Left lung (tissue), 10 donors: ENCODE data around the gene CEP295NL. TPM values are rescaled to one million over a fixed set of nuclear protein-coding genes. Genes with fewer than 3 reads are reported as not detected.

Experiments used
- ATAC-seq: fragments of 200-7000 bp; cut with Tn5 transposase; one replicate; pipeline ENCODE4 v1.9.1; 2020; ENCODE audit warnings: moderate library complexity
- DNase-seq, 4 donors: peaks; one replicate each; pipeline ENCODE4 v3.0.0-alpha.2; 2013 to 2020
- H3K27ac ChIP-seq, 2 donors: fragments of 200-600 bp; sonication (generic) in 1 of 2; one replicate each; pipeline versions ENCODE4 v1.5.0 to v1.8.0; 2020 to 2021
- H3K27me3 ChIP-seq, 2 donors: fragments of 200-600 bp; sonication (generic) in 1 of 2; one replicate each; pipeline versions ENCODE4 v1.5.0 to v1.8.0; 2020 to 2021
- H3K36me3 ChIP-seq, 2 donors: fragments of 200-600 bp; sonication (generic) in 1 of 2; one replicate each; pipeline versions ENCODE4 v1.5.0 to v1.8.0; 2020 to 2021
- H3K4me1 ChIP-seq, 2 donors: fragments of 200-600 bp; one replicate each; pipeline ENCODE4 v1.8.0; 2021
- H3K4me3 ChIP-seq, 2 donors: fragments of 200-600 bp; sonication (generic) in 1 of 2; one replicate each; pipeline versions ENCODE4 v1.5.0 to v1.8.0; 2020 to 2021; ENCODE audit warnings: mild to moderate bottlenecking in 1 of 2
- H3K9me3 ChIP-seq, 2 donors: fragments of 200-600 bp; sonication (generic) in 1 of 2; one replicate each; pipeline versions ENCODE4 v1.5.0 to v1.8.0; 2020 to 2021
- CTCF ChIP-seq, 2 donors: fragments of 200-600 bp; sonication (generic) in 1 of 2; IDR thresholded peaks; one replicate each; pipeline versions ENCODE4 v1.5.0 to v1.8.0; 2021; ENCODE audit warnings: antibody characterized with exemption in 2 of 2
- intact Hi-C, 2 donors: fragments of 100-400 bp; cut with DNase I; formaldehyde crosslinking; loops; one replicate each; pipeline versions ENCODE4 v1.11.2 to v1.14.2; 2022
- polyA plus RNA-seq, 6 donors: library from polyadenylated mRNA; unstranded; fragments of 120-200 nt; gene quantifications; one replicate each; pipeline ENCODE4 v1.2.1, GENCODE V29; 2013; ENCODE audit not compliant: insufficient read length in 6 of 6
- total RNA-seq, 2 donors: library from RNA; stranded (reverse); fragmentation: NEBNext Ultra II Directional; extraction: Animal tissue kit (Norgen Biotek cat#: 25700); gene quantifications; one replicate each; pipeline ENCODE4 v1.2.1, GENCODE V29; 2021
- donor health status: DM: no; HTN: yes; CAD: no.
- donor health status: DM: no; HTN: no; CAD: no.

Gene CEP295NL
- total and polyA plus RNA-seq, 8 donors, result 0.37 to 6.6 (median 0.72) TPM

- Histone ChIP-seq H3K27ac (no peak overlapping the region), H3K36me3 (no peaks in the 10 kb centered on the region), H3K4me3 (no peak overlapping the region), H3K9me3 (no peaks in the 10 kb centered on the region), H3K27me3 (no peaks in the 10 kb centered on the region), H3K4me1 (peaks cover 16 to 30% of the 10 kb centered on the region in 2 donors)
- no peak for ATAC-seq
- no peak for TF ChIP-seq CTCF (IDR thresholded peaks at IDR 0.05)
- DNase-seq, result peak in 1 of 4 donors; percentile 45
- intact Hi-C loops, result no loop called here
Measured at GRCh38 chr17:78929908-78930775, 27.1 kb upstream of the CEP295NL start.

- no peaks in the 10 kb centered on the region for H3K27me3 ChIP-seq
- no peaks in the 10 kb centered on the region for H3K9me3 ChIP-seq
- peak overlapping the region; percentile 45 to 74 for H3K4me3 ChIP-seq
- TF ChIP-seq CTCF (IDR thresholded peaks at IDR 0.05), result no peak
- no peaks in the 10 kb centered on the region for H3K36me3 ChIP-seq
- ATAC-seq (peak; percentile 68), DNase-seq (peak; percentile 80 to 91 (median 88))
- peaks cover 18 to 45% of the 10 kb centered on the region in 2 donors for H3K4me1 ChIP-seq
- intact Hi-C loops, result no loop called here
- peak overlapping the region; percentile 92 for H3K27ac ChIP-seq
Measured at GRCh38 chr17:78925662-78926555, 22.9 kb upstream of the CEP295NL start.

DNA sequence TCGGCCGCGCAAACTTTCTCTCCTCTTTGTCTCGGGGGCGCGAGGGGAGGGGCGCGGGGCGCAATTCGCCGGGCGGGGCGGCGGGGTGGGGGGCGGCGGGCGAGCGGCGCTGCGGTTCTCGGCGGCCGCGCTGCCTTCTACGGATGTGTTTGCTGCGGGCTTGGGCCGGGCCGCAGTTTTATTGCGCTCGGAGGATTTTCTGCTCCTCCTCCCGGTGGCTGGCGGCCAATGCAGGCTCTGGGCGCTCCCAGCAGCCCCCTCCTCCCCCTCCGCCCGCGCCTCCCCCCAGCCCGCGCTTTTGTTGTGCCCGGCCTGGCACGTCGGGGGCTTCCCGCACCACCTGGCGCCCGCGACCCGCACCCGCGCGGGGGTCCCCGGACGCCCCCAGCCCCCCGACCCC, 22.2 kb upstream of the CEP295NL start, which contains the start of gene TIMP2:
Gene TIMP2 (minus strand): TSS at position 154 of the 400 bp plus-strand sequence. CDS start 299 bp downstream, outside the sequence.
- H3K4me3 ChIP-seq, result peak within 1 kb of the TSS; percentile 72 to 74
- peak; percentile 18 to 65 for TF ChIP-seq CTCF (IDR thresholded peaks at IDR 0.05)
- no peaks in the 10 kb centered on the region for H3K27me3 ChIP-seq
- ATAC-seq (peak; percentile 67), DNase-seq (peak; percentile 90 to 96 (median 92))
- no peaks in the 10 kb centered on the region for H3K36me3 ChIP-seq
- intact Hi-C loops, result no loop called here
- H3K27ac ChIP-seq, result peak within 1 kb of the TSS; percentile 92
- peaks cover 24 to 52% of the 10 kb centered on the region in 2 donors for H3K4me1 ChIP-seq
- H3K9me3 ChIP-seq, result no peaks in the 10 kb centered on the region

DNA sequence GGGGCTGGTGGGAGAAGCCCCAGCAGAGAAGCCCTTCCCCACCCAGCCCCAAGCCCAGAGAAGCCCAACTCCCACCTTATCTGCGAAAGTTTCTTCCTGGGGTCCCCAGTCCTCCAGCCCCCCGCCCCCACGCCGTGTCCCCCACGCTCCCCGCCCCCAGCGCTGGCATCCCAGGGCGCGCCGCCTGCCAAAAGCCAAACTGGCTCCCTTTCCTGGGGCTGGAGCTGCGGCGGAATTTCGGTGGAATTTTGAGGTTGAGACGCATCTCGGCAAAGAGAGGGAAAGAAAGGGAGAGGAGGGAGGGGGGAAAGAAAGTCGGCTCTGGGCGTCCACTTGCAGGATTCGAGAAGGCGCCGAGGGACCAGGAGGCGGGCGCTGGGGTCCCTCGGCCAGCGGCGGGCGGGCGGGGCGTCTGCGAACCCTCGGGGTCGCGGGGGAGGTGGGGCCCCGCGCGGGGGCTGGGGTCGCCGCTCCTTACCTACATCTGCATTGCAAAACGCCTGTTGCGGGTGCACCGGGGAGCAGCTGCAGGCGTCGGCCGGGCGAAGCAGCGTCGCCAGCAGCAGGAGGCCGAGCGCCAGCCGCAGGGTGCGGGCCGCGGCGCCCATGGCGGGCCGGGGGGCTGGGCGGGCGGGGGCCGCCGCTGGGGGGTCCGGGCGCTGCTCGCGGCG, 21.6 kb upstream of the CEP295NL start:
- ATAC-seq (no peak), DNase-seq (peak in 1 of 4 donors; percentile 82)
- peaks cover 25 to 58% of the 10 kb centered on the region in 2 donors for H3K4me1 ChIP-seq
- H3K9me3 ChIP-seq, result no peaks in the 10 kb centered on the region
- H3K36me3 ChIP-seq, result no peaks in the 10 kb centered on the region
- no peaks in the 10 kb centered on the region for H3K27me3 ChIP-seq
- peak overlapping the region; percentile 72 to 74 for H3K4me3 ChIP-seq
- intact Hi-C loops, result no loop called here
- peak overlapping the region; percentile 83 to 92 for H3K27ac ChIP-seq
- no peak for TF ChIP-seq CTCF (IDR thresholded peaks at IDR 0.05)
